ENCODE results near the gene RAMP1.
"Not testable (repeated sequence)": the region's sequence is repeated elsewhere in the genome, so short reads cannot be mapped to it uniquely, and the experiment has no call there.

RAMP1 gene

GRCh38 chr2:237921967-237922492 lies 62.6 kb downstream of the RAMP1 start:
- DNase-seq: no peak

GRCh38 chr2:237922641-237923361 lies 63.4 kb downstream of the RAMP1 start:
- DNase-seq: no peak

DNA sequence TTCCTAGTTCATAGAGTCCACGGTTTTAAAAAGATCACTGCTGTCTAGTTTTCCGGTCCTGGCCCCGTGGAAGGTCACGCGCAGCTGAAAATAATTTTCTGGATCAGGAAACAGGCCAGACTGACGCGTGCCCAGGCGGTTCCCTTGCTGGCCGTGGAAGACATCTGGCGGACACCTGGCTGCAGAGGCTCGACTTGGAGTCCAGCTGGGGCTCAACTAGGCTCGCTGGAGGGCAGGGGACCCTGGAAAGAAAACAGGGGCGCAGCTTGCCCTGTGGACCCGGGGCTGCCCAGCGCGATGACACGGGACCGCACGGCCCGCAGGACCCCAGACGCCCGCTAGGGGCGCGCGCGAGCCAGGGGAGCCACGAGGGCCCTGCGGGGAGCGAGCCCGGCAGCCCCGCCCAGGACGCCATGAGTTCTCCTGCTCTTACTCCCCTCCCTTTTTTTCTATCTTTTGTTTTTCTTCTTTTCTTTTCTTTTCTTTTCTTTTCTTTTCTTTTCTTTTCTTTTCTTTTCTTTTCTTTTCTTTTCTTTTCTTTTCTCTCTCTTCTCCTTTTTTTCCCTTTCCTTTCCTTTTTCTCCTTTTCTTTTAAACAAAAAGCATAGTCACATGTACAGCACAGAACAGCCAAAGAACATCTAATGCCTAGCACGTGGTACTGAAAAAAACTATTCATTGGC lies 64.2 kb downstream of the RAMP1 start:
- no peak for DNase-seq

GRCh38 chr2:237924164-237924534 lies 64.7 kb downstream of the RAMP1 start:
- DNase-seq: no peak

DNA sequence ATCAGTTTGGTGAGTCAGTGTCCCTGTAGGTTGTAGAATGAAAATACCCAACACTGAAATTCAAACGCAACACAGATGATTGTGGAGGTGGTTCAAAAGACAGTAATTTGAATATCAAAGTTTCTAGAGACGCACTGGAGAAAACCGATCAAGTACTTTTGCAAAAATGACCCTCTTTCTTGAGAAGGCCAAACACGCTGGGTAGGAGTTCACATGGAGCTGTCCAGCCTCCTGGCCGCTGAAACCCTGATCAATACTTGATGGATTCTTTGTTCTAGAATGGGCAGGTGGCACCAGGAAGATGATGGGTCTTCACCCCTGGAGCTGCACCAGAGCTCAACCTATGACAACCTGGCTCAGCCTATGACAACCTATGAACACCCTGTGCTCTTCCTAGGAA lies 67.7 kb downstream of the RAMP1 start:
- no peak for DNase-seq

- no peak for DNase-seq
Measured at GRCh38 chr2:237927986-237928385, 68.6 kb downstream of the RAMP1 start.

GRCh38 chr2:237929979-237930378 lies 70.6 kb downstream of the RAMP1 start:
- no peak for DNase-seq

- DNase-seq: no peak
Measured at GRCh38 chr2:237931205-237931721, 71.8 kb downstream of the RAMP1 start.

GRCh38 chr2:237932731-237933131 lies 73.3 kb downstream of the RAMP1 start:
- no peak for DNase-seq

- no peak for DNase-seq
Measured at GRCh38 chr2:237934186-237934585, 74.8 kb downstream of the RAMP1 start.

DNA sequence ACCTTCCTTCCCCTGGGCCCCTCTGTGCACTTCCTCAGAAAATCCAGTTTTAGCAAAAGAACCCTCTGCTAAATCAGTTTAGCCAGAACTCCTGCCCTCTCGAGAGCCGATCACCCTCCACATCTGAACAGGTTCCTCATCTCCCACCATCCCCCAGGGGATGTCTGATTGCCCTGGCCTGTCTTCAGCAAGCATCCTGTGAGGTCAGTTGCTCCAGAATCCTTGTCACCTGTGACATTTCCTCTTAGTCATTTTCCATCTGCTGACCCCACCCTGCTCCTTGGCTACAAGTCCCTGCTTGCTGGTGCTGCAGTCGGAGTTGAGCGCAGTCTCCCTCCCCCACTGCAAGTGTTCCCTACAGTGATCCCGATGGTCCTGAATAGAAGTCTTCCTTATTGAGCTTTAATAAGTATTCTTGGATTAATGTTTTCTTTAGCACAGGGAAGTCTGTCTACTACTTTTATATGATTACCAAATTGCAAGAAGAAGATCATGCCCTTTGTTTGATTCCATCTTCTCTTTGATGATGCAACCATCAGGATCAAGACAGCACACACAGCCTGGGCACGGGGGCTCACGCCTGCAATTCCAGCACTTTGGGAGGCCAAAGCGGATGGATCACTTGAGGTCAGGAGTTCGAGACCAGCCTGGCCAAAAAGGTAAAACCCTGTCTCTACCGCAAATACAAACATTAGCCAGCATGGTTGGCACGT lies 76.5 kb downstream of the RAMP1 start:
- no peak for DNase-seq

GRCh38 chr2:237939251-237939650 lies 79.8 kb downstream of the RAMP1 start:
- DNase-seq: no peak

- no peak for DNase-seq
Measured at GRCh38 chr2:237940828-237941227, 81.4 kb downstream of the RAMP1 start.

GRCh38 chr2:237941239-237941638 lies 81.8 kb downstream of the RAMP1 start:
- no peak for DNase-seq

DNA sequence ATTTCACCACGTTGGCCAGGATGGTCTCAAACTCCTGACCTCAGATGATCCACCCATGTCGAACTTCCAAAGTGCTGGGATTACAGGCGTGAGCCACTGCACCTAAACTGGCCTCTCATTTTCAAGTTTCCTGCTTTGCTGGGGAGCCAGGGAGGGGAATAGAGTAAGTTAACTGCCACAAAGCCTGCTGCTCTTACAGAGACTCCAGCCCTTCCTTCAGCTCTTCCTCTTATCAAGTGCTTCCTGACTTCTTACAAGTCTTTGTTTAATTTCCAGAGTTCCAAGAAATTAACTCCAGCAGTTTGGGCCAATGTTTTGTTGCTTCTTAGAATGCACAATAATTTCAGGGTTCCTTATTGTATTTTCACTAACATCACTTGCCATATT lies 83.1 kb downstream of the RAMP1 start:
- DNase-seq: no peak

DNA sequence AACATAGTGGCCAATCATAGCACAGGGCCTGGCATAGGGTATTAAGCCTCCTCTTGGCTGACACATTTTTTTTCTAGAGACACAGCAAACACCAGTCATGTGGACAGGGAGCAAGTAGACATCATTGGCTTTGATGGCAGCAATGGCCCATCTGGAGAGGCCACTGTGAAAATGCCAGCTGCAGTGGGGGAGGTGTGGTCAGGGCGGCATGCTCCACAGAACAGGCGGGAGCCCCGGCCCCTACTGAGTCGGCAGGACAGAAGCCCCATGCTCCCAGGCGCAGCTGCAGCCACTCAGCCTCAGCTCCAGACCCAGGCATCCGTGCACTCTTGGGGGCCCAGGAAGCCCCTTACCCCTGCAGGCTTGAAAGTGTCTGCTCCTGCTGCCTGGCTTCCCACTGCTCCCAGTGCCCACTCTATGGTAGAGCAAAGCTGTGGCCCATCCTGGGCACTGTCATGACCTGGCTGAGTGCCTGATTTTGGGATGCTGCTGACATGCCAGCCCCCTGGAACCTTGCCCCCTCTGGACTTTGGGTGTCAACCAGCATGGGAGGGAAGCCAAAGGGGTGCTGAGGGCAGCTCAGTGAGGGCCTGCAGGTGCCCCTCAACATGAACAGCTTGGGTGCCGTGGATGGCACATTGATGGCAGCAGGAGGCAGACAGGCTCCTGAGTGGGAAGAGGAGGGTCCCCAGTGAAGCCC lies 84.1 kb downstream of the RAMP1 start:
- DNase-seq: no peak

DNA sequence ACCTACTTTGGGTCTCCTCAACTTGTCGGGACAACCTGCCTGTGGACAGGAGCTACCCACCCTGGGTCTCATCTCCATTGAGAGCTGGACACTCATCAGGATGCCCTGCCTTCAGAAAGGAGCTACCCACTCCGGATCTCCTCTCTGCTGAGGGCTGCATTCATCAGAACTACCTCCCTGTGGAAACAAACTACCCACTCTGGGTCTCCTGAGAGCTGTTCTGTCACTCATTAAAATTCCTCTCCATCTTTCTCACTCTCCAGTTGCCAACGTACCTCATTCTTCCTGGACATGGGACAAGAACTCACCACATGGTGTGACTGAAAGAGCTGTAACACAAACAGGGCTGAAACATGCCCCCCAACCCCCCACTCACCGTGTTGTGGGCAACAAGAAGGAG lies 84.9 kb downstream of the RAMP1 start:
- DNase-seq: no peak

DNA sequence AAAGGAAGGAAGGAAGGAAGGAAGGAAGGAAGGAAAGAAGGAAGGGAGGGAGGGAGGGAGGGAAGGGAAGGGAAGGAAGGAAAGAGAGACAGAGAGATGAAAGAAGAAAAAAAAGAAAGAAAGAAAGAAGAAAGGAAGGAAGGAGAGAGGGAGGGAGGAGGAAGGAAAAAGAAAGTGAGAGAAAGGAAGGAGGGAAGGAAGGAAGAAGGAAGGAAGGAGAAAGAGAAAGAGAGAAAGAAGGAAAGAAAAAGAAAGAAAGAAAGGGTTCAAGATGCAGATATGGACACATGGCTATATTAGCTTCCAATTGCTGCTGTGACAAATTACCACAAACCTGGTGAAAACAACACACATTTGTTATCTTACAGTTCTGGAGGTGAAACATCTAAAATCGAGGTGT lies 87.0 kb downstream of the RAMP1 start:
- no peak for DNase-seq

GRCh38 chr2:237951354-237951753 lies 91.9 kb downstream of the RAMP1 start:
- DNase-seq: not testable (repeated sequence)

- DNase-seq: no peak
Measured at GRCh38 chr2:237951878-237952277, 92.5 kb downstream of the RAMP1 start.

GRCh38 chr2:237952851-237953250 lies 93.4 kb downstream of the RAMP1 start:
- no peak for DNase-seq

- no peak for DNase-seq
Measured at GRCh38 chr2:237955640-237956401, 96.4 kb downstream of the RAMP1 start.

Data from NCI-H1105 (cell line).